Effector CD8-positive, alpha-beta T cell (primary cell): ENCODE results near the gene ZNF541.
"Not testable (repeated sequence)": the region's sequence is repeated elsewhere in the genome, so short reads cannot be mapped to it uniquely, and the experiment has no call there.

ENCODE experiments used
- DNase-seq: peaks from one replicate; lab custom pipeline; 2025; lab: John Stamatoyannopoulos, UW

ZNF541 gene

GRCh38 chr19:47600246-47601179 lies 27.6 kb upstream of the ZNF541 start:
- peak; percentile 99 for DNase-seq

DNA sequence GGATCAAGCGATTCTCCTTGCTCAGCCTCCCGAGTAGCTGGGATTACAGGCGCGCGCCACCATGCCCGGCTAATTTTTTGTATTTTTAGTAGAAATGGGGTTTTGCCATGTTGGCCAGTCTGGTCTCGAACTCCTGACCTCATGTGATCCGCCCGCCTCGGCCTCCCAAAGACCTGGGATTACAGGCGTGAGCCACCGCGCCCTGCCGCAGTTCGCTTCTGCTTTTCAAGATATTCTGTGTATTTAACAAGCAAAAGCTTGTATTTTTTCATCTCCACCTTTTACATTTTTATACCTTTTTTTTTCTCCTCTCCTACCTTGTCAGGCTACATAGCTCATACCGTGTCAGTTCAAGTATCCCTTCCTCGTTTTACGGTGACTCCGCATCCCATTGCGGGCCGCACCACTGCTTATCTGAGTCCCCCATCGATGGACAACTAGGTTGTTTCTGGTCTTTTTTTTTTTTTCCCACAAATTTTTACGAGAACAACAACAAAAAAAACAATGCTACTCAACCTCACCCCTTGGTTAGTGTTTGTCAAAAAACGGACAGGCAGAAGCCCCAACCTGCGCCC lies 26.8 kb upstream of the ZNF541 start:
- DNase-seq = not testable (repeated sequence)

DNA sequence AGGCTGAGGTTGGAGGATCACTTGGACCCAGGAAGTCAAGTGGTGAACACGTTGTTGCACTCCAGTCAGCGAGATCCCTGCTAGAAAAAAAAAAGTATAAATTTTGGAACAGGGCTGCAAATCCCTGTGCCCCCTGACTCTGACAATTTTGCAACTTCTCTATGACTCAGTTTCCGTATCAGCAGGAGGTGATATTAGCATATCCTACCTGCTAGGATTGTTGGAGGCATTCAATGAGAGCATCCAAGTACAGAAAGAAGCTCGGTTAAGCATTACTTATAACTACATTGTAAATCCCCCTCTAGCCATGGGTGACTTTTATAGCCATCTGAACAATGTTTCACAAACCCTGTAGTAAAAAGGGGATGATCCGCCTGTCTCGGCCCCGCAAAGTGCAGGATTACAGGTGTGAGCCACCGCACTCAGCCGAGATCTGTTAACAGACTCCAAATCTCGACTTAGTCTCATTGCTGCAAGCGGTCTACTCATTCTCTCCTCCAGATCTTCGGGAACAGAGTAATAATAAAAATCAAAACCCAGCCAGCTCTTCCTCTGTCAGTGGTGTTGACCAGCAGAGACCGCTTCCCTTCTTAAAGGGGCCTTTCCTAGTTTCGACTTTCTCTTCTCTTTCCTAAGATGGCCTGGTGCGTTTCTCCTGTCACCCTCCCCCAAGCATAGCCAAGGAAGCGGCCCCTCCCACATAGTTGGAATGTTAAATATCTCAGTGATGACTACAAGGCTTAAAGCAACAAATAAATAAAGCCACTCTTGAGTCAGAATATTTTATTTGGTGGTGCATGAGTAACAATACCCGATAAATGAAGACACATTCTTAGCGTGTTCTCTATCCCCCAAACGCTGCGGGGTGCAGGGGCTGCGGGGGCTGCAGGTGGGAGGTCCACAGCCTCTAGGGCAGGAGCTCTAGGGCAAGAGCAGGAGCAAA lies 25.7 kb upstream of the ZNF541 start:
- no peak for DNase-seq

DNA sequence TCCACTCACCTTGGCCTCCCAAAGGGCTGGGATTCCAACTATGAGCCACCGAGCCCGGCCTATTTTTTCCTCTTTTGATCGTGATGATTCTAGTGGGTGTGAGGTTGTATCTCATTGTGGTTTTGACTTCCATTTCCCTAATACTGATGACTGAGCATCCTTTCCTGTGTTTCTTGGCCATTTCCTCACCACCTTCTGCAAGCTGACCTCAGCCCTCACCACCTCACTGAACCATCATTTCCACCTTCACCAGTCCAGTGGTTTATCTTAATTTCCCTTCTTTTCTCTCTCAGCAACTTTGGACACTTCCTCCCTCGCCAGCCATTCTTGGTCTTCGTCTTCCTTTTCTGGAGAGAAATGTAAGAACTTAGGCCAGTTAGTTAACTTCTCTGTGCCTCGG lies 23.0 kb upstream of the ZNF541 start:
- DNase-seq = no peak

GRCh38 chr19:47593860-47594259 lies 20.9 kb upstream of the ZNF541 start:
- DNase-seq = no peak

DNA sequence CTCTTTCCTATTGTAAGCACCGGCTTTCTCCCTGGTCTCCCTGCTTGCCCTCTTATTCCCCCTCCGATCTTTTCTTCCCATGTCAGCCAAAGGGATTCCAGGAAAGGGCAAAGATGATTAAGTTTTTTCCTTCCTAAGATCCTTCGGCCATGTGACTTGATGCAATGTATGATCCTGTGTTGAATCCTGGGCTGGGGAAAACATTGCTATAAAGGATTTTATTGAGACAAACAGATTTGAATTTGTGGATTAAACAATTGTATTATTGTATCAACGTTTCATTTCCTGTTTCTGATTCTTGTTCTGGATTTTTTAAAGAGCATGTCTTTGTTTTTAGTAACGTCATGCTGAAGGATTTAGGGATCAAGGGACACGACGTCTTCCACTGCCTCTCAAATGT lies 16.9 kb upstream of the ZNF541 start:
- no peak for DNase-seq

- DNase-seq = no peak
These were observed 14.3 kb upstream of the ZNF541 start for GRCh38 chr19:47587295-47587694.

DNA sequence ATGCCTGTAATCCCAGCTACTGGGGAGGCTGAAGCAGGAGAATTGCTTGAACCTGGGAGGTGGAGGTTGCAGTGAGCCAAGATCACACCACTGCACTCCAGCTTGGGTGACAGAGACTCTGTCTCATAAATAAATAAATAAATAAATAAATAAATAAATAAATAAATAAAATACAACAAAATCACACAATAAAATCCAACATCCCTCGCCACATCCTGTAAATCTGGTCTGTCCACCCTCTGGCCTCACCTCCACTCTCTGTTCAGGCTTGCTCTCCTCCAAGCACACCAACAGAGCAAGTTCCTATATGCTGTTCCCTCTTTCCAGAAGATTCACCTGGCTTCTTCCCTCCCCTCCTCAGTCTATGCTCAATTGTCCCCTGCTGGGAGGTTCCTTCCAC lies 10.2 kb upstream of the ZNF541 start:
- DNase-seq = not testable (repeated sequence)

- DNase-seq = no peak
These were observed 9.5 kb upstream of the ZNF541 start for GRCh38 chr19:47582320-47582909.

GRCh38 chr19:47581605-47582319 lies 8.8 kb upstream of the ZNF541 start:
- no peak for DNase-seq

DNA sequence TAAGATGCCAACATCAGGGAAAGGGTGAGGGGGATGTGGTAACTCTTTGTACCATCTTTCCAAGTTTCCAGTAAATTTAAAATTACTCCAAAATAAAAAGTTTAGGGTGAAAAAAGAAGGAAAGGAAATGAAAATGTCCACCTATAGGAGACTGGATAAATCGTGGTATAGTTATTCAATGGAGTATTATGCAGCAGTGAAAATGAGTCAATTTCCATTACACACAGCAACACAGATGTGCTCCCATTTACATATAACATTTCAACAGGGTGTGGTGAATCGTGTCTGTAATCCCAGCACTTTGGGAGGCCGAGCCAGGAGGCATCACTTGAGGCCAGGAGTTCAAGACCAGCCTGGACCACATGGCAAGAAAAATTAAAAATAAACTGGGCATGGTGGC lies 7.4 kb upstream of the ZNF541 start:
- DNase-seq = no peak

DNA sequence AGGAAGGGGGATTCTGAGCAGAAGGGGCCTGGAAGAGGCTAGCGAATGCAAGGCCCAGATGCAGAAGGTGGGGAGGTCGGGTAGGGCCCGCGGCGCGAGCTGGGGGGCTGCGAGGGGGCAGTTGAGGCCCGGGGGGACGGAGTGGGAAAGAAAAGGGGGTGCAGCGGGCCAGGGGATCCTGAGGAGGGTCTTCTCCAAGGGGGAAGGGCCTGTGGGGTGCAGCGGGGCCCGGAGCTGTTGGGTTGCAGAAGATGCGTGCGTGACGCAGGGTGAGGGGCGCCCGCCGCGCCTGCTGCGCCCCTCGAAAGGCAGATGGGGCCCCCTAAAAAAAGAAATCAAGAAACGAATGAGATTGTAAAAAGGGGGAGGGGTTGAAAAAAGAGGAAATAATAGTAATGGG lies 313 bp downstream of the ZNF541 start:
- DNase-seq = no peak

DNA sequence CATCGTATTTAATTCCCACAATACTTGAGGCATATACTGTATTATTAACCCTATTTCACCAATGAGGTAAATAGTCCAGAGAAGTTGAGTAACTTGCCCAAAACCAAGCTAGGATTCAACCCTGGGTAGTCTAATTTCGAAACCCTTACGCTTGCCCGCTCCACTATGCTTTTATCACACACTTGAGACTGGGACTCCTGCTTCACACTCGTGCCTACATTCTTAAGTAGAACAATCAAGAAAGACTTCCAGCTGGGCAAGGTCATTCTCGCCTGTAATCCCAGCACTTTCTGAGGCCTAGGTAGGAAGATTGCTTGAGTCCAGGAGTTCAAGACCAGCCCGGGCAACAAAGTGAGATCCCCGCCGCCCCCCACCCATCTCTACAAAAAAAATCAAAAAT lies 3.6 kb downstream of the ZNF541 start:
- DNase-seq = no peak

GRCh38 chr19:47564081-47564480 lies 8.9 kb downstream of the ZNF541 start:
- DNase-seq = no peak

GRCh38 chr19:47561440-47562057 lies 11.4 kb downstream of the ZNF541 start:
- DNase-seq = no peak

GRCh38 chr19:47560999-47561398 lies 11.9 kb downstream of the ZNF541 start:
- no peak for DNase-seq

DNA sequence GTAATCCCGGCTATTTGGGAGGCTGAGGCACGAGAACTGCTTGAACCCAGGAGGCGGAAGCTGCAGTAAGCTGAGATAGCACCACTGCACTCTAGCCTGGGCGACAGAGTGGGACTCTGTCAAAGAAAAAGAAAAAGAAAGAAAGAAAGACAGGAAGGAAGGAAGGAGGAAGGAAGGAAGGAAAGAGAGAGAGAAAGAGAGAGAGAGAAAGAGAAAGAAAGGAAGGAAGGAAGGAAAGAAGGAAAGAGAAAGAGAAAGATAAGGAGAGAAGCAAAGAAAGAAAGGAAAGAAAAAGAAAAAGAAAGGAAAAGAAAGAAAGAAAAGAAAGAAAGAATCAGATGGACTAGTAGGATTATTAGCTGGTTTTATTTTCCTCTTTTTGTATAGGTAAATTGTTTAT lies 22.8 kb downstream of the ZNF541 start:
- DNase-seq = no peak

GRCh38 chr19:47549261-47549862 lies 23.6 kb downstream of the ZNF541 start:
- no peak for DNase-seq

DNA sequence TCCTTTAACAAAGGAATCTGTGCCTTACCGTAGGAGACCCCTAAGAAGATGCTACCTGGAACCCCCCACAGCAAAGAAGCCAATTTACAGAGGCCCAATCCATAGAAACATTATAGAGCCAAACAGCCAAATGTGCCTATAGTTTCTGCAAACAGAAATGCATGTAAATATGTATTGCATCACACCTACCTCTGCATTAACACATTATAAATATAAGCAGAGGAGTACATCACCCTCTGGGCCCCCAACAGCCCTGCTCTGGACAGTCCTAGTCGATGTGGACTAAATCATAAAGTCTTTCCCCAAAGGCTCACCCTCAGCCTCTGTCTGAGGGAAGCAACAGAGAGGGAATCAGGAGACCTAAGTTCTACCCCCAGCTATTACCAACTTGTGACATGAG lies 25.7 kb downstream of the ZNF541 start:
- DNase-seq = no peak
